Endothelial cell (in vitro differentiated cells): ENCODE measurements around the gene ELMOD3. TPM values are rescaled to one million over a fixed set of nuclear protein-coding genes. Genes with fewer than 3 reads are reported as not detected.

Experiments
- DNase-seq: peaks from one replicate; pipeline ENCODE4 v3.0.0; 2021; ENCODE audit warnings: low spot score
- H3K27ac Mint-ChIP-seq: one replicate; pipeline ENCODE4 v1.8.0; 2021; ENCODE audit warnings: mixed read lengths, inconsistent platforms; ENCODE audit not compliant: unreplicated experiment
- H3K27me3 Mint-ChIP-seq: one replicate; pipeline ENCODE4 v1.8.0; 2021; ENCODE audit warnings: mild to moderate bottlenecking, moderate library complexity, mixed read lengths, inconsistent platforms; ENCODE audit not compliant: unreplicated experiment
- H3K36me3 Mint-ChIP-seq: one replicate; pipeline ENCODE4 v1.8.0; 2021; ENCODE audit warnings: mild to moderate bottlenecking, low read depth, mixed read lengths, inconsistent platforms; ENCODE audit not compliant: unreplicated experiment
- H3K4me1 Mint-ChIP-seq: one replicate; pipeline ENCODE4 v1.8.0; 2021; ENCODE audit warnings: mild to moderate bottlenecking, mixed read lengths, inconsistent platforms; ENCODE audit not compliant: unreplicated experiment
- H3K4me3 Mint-ChIP-seq: one replicate; pipeline ENCODE4 v1.8.0; 2021; ENCODE audit warnings: mild to moderate bottlenecking, mixed read lengths, inconsistent platforms; ENCODE audit not compliant: unreplicated experiment
- H3K9me3 Mint-ChIP-seq: one replicate; pipeline ENCODE4 v1.8.0; 2021; ENCODE audit warnings: mixed read lengths, inconsistent platforms; ENCODE audit not compliant: unreplicated experiment
- total RNA-seq: library from RNA; stranded (reverse); fragmentation: NEBNext Ultra II Directional; extraction: Animal tissue kit (Norgen Biotek cat#: 25700); gene quantifications from one replicate; pipeline ENCODE4 v1.2.1, GENCODE V29; 2021; ENCODE audit not compliant: unreplicated experiment
- TF ChIP-seq, protein P1 (sequence below): fragments of 200-600 bp; sonication (generic); IDR thresholded peaks from one replicate; pipeline ENCODE4 v1.5.0; 2021; ENCODE audit warnings: antibody characterized with exemption; ENCODE audit not compliant: unreplicated experiment

The ELMOD3 gene
- total RNA-seq, 1 donor from 2014 or later: 15.9 TPM

DNA sequence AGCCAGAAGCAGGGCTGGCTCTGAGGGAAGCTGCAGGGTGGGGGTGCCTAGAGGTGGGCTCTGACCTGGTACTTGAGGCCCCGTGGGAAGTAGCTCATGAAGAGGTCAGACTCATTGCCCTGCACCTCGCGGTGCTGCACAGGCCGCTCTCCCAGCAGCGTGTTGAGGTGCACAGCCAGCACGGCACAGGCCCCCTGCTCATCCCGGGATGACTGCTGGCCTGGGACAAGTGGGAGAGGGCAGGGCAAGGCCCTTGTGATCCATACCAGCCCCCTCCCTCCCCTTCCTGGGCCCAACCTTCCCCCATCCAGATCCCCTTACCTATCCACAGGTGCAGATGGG, 46.9 kb downstream of the ELMOD3 start:
- DNase-seq: no peak
- Mint-ChIP-seq H3K27ac (no peak overlapping the region), H3K9me3 (no peaks in the 10 kb centered on the region), H3K4me1 (peaks cover 11% of the 10 kb centered on the region), H3K36me3 (peaks cover 23% of the 10 kb centered on the region), H3K27me3 (peaks cover 6% of the 10 kb centered on the region), H3K4me3 (no peak overlapping the region)
- TF ChIP-seq, protein P1, sequence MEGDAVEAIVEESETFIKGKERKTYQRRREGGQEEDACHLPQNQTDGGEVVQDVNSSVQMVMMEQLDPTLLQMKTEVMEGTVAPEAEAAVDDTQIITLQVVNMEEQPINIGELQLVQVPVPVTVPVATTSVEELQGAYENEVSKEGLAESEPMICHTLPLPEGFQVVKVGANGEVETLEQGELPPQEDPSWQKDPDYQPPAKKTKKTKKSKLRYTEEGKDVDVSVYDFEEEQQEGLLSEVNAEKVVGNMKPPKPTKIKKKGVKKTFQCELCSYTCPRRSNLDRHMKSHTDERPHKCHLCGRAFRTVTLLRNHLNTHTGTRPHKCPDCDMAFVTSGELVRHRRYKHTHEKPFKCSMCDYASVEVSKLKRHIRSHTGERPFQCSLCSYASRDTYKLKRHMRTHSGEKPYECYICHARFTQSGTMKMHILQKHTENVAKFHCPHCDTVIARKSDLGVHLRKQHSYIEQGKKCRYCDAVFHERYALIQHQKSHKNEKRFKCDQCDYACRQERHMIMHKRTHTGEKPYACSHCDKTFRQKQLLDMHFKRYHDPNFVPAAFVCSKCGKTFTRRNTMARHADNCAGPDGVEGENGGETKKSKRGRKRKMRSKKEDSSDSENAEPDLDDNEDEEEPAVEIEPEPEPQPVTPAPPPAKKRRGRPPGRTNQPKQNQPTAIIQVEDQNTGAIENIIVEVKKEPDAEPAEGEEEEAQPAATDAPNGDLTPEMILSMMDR: no peak

DNA sequence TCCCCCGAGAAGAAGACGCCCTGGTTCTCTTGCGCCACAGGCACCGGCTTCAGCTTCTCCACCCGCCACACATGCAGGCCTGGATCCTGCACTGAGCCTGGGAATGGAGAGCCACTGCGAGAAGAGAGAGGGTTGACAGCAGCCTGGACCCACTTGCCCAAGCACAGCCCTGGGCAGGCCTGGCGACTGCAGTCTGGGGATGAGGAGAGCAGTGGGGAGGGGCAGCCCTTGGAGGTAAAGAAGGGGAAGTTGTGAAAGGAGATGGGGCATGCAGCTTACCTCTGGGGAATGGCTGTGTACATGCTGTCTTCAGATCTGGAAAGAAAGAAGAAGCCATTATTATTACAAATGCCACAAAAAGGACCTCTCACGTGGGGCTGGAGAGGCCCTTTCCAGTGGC, 47.3 kb downstream of the ELMOD3 start:
- Mint-ChIP-seq H3K4me3 (no peak overlapping the region), H3K4me1 (peaks cover 7% of the 10 kb centered on the region), H3K36me3 (peaks cover 23% of the 10 kb centered on the region), H3K27ac (no peak overlapping the region), H3K9me3 (no peaks in the 10 kb centered on the region), H3K27me3 (peaks cover 4% of the 10 kb centered on the region)
- DNase-seq: no peak
- TF ChIP-seq, protein P1: no peak

DNA sequence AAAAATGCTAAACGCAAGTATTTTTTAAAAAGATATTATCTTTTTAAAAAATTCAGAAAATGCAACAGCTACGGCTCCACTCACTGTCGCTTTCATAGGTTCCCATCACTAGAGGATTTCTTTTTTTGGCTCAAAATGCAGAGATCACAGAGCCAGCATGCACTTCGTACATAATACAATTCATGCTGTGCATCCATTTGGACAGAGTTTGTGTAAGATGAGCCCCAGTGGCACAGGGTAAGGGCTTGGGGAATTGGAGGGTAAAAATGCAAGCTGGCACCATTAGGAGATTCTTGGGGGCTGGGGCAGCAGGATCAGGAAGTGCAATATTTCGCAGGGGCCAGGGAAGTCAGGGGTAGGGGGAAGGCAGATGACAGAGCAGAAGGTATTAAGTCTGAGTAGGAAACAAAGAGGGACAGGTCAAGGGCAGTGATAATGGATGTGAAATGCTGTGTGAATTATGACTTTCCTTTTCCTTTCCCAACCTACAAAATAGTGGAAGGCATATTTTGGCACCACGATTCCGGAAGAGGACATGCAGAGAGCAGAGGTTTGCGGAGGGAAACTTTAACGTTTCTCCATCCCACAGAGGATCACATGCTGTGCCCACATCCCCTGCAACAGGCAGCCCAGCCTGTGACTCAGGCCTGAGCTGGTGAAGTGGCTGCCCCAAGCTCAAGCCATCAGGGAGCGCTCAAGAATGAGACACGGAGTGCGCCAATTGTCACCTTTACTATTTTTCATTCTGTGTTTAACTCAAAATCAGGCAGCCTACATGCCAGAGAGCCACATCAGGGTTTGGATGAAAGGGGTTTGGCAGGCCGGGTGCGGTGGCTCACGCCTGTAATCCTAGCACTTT, 50.9 kb downstream of the ELMOD3 start:
- Mint-ChIP-seq H3K4me1 (peaks cover 6% of the 10 kb centered on the region), H3K27ac (peak overlapping the region; percentile 53), H3K9me3 (no peaks in the 10 kb centered on the region), H3K4me3 (no peak overlapping the region), H3K27me3 (peaks cover 6% of the 10 kb centered on the region), H3K36me3 (peaks cover 14% of the 10 kb centered on the region)
- TF ChIP-seq, protein P1: no peak
- no peak for DNase-seq

DNA sequence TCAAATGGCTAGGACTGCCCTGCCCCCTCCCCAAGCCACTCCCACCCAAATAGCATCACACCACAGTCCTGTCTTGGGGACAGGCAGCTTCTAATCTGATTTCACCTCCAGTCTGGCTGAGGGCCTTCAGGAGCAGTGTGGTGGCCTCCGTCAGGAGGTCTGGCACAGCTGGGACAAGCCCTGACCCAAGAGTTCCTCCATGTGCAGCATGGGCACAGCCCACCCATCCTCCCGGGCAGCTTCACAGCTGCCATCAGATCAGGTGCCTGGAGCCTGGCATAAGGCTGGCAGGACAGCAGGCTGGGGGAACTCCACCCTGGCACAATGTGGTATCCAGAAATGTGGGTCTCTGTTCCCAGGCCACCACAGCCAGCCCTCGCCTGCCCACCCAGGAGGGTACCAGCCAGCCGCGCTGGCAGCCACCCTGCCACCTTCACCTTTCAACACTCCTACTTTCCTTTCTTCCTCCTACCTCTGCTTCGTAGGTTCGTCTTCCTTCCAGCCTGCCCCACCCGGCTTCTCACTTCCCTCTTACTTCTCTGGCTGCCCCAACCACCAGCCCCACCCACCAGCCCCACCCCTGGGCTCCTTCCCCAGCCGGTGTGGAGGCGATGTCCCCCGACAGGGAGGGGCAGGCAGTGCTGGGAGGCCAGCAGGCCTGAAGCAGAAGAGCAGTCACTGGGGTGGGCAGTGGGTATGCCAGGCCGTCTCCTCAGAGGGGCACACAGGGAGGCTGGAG, 55.4 kb downstream of the ELMOD3 start, which contains the start of gene CAPG:
Gene CAPG, minus strand, starts transcription at position 522 of the 739 bp plus-strand sequence. CDS start 8,221 bp downstream, outside the sequence.
- Mint-ChIP-seq H3K27me3 (peaks cover 7% of the 10 kb centered on the region), H3K27ac (no peak within 1 kb of the TSS), H3K4me1 (peaks cover 8% of the 10 kb centered on the region), H3K36me3 (no peaks in the 10 kb centered on the region), H3K4me3 (no peak within 1 kb of the TSS), H3K9me3 (no peaks in the 10 kb centered on the region)
- no peak for DNase-seq
- TF ChIP-seq, protein P1: no peak
